Measurements from ENCODE around the gene APOBEC3H.
A peak's percentile ranks its signal among the peaks of the same experiment; 100 is the strongest.

The APOBEC3H gene

GRCh38 chr22:39080052-39080762 lies 16.8 kb upstream of the APOBEC3H start:
- DNase-seq (ENCODE audit: low read depth in 4 of 4, low spot score in 1 of 4), result no peak

GRCh38 chr22:39081016-39081415 lies 16.0 kb upstream of the APOBEC3H start:
- DNase-seq (ENCODE audit: low read depth in 4 of 4, low spot score in 1 of 4), result no peak

- DNase-seq (ENCODE audit: low read depth in 4 of 4, low spot score in 1 of 4), result no peak
These were observed 15.4 kb upstream of the APOBEC3H start for GRCh38 chr22:39081598-39081997.

- DNase-seq (ENCODE audit: low read depth in 4 of 4, low spot score in 1 of 4), result no peak
These were observed 13.6 kb upstream of the APOBEC3H start for GRCh38 chr22:39083212-39084165.

- DNase-seq (ENCODE audit: low read depth in 4 of 4, low spot score in 1 of 4), result no peak
These were observed 12.4 kb upstream of the APOBEC3H start for GRCh38 chr22:39084666-39085065.

- no peak for DNase-seq (ENCODE audit: low read depth in 4 of 4, low spot score in 1 of 4)
These were observed 9.9 kb upstream of the APOBEC3H start for GRCh38 chr22:39087098-39087497.

- no peak for DNase-seq (ENCODE audit: low read depth in 4 of 4, low spot score in 1 of 4)
These were observed 9.0 kb upstream of the APOBEC3H start for GRCh38 chr22:39087881-39088684.

GRCh38 chr22:39088685-39089032 lies 8.4 kb upstream of the APOBEC3H start:
- no peak for DNase-seq (ENCODE audit: low read depth in 4 of 4, low spot score in 1 of 4)

GRCh38 chr22:39089928-39090327 lies 7.1 kb upstream of the APOBEC3H start:
- DNase-seq (ENCODE audit: low read depth in 4 of 4, low spot score in 1 of 4), result no peak

GRCh38 chr22:39090426-39091064 lies 6.5 kb upstream of the APOBEC3H start:
- peak; percentile 37 to 72 (median 46) for DNase-seq (ENCODE audit: low read depth in 4 of 4, low spot score in 1 of 4)

- DNase-seq (ENCODE audit: low read depth in 4 of 4, low spot score in 1 of 4), result no peak
These were observed 5.6 kb upstream of the APOBEC3H start for GRCh38 chr22:39091126-39092081.

- DNase-seq (ENCODE audit: low read depth in 4 of 4, low spot score in 1 of 4), result no peak
These were observed 4.8 kb upstream of the APOBEC3H start for GRCh38 chr22:39092111-39092862.

- DNase-seq (ENCODE audit: low read depth in 4 of 4, low spot score in 1 of 4), result no peak
These were observed 2.2 kb upstream of the APOBEC3H start for GRCh38 chr22:39094717-39095389.

GRCh38 chr22:39095971-39096370 lies 1.1 kb upstream of the APOBEC3H start:
- no peak for DNase-seq (ENCODE audit: low read depth in 4 of 4, low spot score in 1 of 4)

GRCh38 chr22:39098026-39098425 lies 982 bp downstream of the APOBEC3H start:
- no peak for DNase-seq (ENCODE audit: low read depth in 4 of 4, low spot score in 1 of 4)

- no peak for DNase-seq (ENCODE audit: low read depth in 4 of 4, low spot score in 1 of 4)
These were observed 1.5 kb downstream of the APOBEC3H start for GRCh38 chr22:39098576-39098975.

GRCh38 chr22:39101226-39101625 lies 4.2 kb downstream of the APOBEC3H start:
- no peak for DNase-seq (ENCODE audit: low read depth in 4 of 4, low spot score in 1 of 4)

- DNase-seq (ENCODE audit: low read depth in 4 of 4, low spot score in 1 of 4), result no peak
These were observed 6.4 kb downstream of the APOBEC3H start for GRCh38 chr22:39103431-39103830.

GRCh38 chr22:39106326-39106725 lies 9.3 kb downstream of the APOBEC3H start:
- no peak for DNase-seq (ENCODE audit: low read depth in 4 of 4, low spot score in 1 of 4)
